NCI-H345 treated with DMSO at 0.1 percent for 48 hours (cell line): Measurements from ENCODE around the gene CCDC24.

ENCODE experiments used
- DNase-seq: peaks from one replicate; lab custom pipeline; 2025; ENCODE audit not compliant: unreplicated experiment; lab: John Stamatoyannopoulos, UW

The CCDC24 gene

DNA sequence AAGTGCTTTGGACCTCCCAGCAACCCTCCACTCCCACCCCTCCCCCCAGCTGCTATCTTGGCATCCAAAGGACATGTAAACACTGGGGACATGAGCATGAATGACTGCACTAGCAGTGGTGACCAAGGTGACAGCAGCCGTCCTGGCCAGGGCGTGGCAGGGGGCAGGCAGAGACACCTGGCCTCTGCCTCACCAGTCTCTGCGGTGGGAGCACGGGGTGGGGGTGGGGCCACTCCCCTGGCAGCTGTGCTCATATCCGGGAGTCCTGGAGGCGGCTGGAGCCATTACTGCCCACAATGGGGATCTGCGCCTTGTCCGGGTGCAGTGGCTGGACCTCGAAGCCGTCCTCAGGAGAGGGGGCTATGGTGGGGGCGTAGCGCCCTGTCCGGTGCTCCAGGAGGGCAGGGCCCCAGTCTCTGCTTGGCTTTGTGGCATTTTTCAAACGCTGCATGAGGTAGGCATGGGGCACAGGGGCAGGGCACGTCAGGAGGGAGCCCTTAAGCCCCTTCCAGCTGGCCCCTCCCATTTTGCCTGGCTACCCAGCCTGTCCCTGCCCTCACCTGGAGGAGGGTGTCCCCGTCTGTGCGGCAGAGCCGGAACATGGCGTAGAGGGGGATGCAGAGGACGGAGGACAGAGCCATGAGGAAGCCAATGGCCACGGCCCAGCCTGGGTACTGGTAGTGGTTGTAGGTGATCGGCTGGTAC, 6.0 kb downstream of the CCDC24 start:
- no peak for DNase-seq

GRCh38 chr1:43998000-43998378, 6.6 kb downstream of the CCDC24 start:
- DNase-seq: no peak

DNA sequence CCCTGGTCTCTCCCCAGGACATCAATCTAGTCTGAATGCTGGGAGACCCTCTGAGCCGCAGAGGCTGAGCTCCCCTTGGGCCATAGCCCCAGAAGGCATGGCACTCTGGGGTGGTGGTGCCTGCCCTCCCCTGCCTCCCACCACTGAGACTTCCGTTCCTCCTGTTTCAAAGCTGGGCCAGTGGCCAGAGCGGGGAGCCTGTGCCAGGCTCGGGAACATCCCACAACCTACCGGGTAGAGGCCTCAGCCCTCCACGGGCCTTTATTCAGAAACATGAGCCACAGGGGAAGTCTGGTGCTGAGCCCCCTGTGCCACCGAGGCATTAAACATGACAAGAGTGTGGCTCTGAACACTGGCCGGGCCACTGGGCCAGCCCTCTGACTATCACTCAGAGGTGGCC, 8.1 kb downstream of the CCDC24 start:
- no peak for DNase-seq

DNA sequence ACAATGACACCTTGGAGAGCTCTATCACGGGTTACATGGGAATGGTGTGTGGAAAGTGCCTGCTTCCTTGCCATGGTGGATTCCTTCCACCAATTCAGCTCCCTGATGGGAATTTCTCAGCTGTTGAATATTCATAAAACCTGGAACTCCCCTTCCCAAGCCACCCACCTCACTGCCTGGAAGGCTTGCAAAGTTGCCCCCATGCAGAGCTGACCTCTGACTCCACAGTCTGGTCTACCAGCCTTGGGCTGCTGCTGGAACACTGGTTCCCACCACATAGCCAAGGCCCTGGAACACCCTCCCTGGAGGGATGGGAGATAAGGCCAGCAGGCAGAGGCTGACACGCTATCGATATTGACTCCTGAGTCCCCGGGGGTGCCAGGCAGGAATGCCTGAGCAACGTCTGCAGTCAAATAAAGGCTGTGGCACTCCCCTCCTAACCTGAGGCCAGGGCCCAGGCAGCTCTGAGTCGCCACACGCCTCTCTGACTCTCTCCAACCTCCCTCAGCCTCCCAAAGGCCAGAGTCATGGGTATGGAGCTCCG, 8.8 kb downstream of the CCDC24 start:
- DNase-seq: no peak

DNA sequence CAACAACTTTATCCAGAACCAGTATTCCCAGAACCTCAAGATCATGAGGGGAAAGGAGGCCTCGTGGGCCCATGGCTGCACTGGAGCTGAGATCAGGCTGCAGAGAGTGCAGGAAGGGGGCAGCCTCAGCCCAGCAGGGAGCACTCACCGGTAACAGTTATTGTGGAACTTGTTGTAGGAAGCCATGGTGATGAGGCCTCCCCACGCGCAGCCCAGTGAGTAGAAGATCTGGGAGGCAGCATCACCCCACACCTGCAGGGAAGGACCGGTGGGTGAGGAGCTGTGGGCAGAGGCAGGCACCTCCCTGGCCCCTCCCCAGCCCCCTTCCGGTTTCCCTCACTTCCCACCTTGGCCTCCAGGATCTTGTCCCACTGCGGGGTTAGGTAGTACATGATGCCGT, 10.8 kb downstream of the CCDC24 start:
- DNase-seq: no peak

GRCh38 chr1:44002606-44003157, 11.3 kb downstream of the CCDC24 start:
- DNase-seq: no peak

- DNase-seq: no peak
These were observed 16.9 kb downstream of the CCDC24 start for GRCh38 chr1:44008259-44008658.

DNA sequence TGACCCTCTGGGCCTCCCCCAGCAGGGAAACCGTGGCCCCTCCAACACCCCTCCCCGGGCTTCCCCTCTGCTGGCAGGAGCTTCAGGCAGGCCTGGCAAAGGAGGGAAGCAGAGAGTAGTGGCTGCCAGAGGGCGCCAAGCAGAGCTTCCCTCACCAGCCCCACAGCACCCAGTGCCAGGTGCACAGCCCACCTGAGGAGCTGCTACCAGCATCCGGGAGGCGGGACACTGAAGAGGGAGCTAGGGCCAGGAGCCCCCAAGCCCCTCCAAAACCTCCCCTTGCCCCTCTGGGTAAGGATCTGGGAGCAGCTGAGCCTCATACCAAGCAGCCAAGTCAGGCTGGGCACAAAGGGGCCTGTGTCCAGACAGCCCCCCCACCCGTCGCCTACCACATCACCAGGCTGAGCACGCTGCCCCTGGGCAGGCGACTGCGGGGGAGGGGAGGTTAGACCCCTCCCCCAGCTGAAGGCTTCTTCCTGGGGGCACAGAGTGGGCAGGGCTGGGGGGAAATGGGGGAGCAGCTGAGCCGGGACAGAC, 19.6 kb downstream of the CCDC24 start:
- DNase-seq: no peak

GRCh38 chr1:44012404-44012803, 21.0 kb downstream of the CCDC24 start:
- no peak for DNase-seq

- no peak for DNase-seq
These were observed 21.7 kb downstream of the CCDC24 start for GRCh38 chr1:44012941-44013609.

- no peak for DNase-seq
These were observed 22.6 kb downstream of the CCDC24 start for GRCh38 chr1:44013949-44014348.

DNA sequence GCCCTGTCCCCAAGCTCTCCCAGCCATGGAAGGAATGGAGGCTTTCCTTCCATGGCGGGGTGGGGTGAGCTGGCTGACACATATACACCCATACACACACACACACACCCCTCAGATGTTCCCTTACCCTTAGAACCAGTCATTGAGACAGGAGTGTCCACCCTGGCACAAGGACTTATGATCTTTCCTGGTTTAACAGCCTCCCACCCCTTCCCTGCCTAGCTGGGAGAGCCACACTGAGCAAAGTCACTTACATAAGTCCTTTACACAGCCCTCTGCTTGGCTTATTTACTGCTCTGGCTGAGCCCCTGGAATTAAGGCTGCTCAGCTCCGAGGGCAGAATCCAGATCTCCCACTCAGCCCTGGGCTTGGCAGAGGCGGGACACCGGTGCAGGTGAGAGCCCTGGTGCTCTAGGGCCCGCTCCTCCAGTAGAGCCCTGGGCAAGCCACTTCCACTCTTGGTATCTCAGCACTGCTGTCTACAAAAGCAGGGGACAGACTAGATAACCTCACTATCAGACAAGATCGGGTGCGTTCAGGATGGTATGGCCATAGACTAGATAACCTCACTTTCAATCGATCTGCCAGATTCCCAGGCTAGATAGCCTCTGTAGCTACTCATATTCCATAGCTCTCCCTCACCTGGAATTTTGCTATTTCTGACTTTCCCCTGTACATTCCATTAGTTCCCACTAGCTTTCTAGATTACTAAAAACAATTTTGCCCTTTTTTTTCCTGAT, 23.1 kb downstream of the CCDC24 start:
- DNase-seq: no peak

DNA sequence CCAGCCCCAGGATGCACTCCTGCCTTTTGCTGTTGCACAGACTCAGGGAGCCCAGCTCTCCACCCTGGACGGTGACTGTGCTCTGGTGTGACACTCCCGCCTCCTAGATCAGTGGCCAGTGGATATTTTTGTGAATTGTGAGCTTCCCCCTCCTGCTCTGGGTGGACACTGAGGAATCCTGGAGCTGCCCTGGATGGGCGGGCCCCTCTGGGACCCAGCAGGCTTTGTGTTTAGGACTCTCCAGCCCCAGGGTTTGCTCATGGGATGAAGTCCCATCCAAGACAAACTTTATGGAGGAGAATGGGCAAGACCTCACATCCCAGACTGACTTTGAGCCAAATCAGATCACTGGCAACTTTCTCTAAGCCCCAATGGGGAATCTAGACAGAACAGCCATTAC, 23.8 kb downstream of the CCDC24 start:
- no peak for DNase-seq

DNA sequence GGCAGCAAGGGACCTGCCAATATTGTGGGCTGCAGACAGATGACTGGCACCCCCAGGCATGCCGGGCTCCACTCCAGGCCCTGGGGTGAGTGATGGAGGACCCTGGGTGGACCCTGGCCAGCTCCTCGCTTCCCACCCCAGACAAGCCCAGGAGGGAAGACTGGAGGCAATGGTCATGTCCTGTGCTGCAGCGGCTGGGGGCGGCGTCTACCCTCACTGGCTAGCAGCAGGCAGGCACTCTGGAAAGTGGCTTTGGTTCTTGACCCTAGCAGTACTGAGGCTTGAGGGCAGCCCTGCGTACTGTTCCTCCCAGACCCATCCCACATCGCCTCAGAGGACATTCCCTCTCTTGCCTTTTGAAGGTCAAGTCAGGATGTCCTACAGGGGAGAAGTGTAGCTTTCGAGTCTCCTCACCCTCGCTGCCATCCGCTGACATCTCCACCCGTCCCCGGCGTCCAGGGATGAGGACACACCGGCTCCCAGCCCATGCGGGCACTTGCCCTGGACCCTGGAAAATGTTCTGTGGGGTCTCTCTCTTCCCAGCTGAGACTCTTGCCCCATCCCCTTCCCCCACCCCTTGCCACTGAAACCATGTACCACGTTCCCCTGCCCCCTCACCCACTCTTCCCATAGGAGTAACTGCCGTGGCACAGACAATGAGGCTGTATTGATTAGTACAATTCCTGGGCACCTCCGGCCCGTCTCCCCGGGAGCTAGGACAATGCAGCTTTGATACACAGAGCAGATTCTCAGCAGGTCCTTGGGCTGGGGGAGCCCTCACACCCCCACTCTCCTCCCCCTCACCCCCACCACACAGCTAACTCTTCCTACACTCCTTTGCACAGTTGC, 24.9 kb downstream of the CCDC24 start:
- DNase-seq: no peak

- DNase-seq: no peak
These were observed 25.5 kb downstream of the CCDC24 start for GRCh38 chr1:44016890-44017400.

DNA sequence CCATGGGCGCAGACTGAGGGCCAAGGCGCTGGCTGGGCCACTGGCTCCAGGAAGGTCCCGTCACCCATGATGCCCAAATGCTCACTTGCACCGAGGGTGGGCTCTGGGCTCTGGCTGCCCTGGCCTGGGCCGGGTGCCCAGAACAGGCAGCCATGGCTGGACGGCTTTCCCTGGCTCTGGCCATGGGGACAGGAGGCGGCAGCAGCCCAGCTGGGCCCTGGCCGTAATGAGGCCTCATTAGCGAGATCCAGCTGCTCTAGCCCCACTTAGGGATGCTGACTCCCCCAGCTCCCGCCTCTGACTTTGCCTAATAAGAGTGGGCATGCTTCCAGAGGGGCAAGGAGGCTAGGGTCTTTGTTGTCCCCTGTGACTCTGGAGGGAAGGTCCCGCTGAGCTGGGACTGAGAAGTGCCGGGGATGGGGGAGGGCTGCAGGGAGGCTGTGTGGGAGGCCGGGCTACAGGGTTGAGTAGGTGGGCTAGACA, 28.1 kb downstream of the CCDC24 start:
- no peak for DNase-seq

GRCh38 chr1:44020464-44020863, 29.1 kb downstream of the CCDC24 start:
- no peak for DNase-seq

DNA sequence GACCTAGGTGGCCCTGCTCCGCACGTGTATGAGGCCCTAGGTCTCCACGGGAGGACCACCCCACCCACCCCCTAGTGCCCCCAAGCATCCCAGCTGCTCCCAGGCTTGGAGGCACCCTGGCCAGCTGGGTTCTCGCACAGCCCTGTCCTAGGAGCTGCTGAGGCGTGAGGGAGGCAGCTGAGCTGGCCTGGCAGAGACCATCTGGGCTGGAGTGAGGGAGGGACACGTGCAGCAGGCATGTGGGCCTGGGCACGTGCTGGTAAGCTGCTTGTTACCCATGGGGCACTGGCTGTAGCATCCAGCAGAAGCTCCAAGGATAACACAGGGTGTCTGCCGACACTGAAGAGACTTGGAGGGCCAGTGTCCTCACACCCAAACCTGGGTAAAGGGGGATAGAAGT, 29.8 kb downstream of the CCDC24 start:
- DNase-seq: no peak

- DNase-seq: no peak
These were observed 30.4 kb downstream of the CCDC24 start for GRCh38 chr1:44021581-44022321.
